GM21717 (cell line): Measurements from ENCODE around the gene TLR8.
A peak's percentile ranks its signal among the peaks of the same experiment; 100 is the strongest.

Source experiments
- ATAC-seq: cut with Tn5 transposase; IDR thresholded peaks from one replicate; pipeline ENCODE4 v1.9.1; 2021; ENCODE audit warnings: mild to moderate bottlenecking, moderate library complexity; ENCODE audit not compliant: unreplicated experiment

The TLR8 gene

DNA sequence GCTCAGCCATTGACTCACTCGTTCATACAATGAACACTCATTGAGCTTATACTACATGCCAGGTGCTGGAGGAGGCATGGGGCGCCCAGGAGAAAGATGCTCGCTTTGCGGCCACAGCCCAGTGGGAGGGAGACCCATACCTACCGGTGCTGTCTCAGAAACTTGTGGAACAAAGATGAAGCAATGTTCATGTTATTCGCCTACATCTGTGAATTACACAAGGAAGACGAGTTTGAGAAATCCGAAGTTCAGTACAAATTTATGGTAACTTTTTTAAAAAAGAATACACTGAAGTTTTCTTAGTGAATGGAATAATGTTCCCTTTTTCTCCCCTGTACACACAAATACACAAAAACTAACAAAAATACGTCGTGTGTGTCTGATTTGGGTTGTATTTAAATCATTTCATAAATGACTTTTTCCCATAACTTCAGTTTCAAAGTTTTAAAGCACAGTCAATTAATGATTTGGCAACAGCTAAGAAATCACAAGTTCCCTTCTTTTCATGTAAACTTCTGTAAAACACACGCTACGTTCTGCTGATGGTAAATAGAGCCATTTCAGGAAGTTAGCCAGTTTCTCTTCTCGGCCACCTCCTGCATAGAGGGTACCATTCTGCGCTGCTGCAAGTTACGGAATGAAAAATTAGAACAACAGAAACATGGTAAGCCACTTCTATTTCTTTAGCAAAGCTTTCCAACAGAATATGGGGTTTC, at the start of gene TLR8:
TLR8 (plus strand) TSS at position 575 of the 716 bp plus-strand sequence; CDS start at position 662, 87 bp downstream.
- ATAC-seq, result no peak

DNA sequence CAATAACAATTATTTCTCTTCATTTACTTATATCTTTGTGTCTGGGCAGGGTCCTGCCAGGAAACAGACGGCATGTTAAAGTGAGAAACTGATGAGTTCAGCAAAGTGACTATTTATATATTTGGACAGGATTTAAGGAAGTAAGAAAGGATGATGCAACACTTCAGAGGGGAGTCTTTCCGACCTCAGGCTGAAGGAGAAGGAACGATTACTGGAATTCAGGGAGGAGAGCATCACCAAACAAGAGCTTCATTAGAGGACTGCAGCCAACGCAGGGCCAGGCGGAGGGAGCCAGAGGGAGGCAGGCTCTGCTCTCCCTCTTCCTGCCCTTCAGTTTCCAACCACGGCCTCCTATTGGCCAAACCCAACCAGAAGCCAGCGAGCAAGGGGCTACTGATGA, 41.1 kb upstream of the TLR8 start:
- ATAC-seq, result no peak

DNA sequence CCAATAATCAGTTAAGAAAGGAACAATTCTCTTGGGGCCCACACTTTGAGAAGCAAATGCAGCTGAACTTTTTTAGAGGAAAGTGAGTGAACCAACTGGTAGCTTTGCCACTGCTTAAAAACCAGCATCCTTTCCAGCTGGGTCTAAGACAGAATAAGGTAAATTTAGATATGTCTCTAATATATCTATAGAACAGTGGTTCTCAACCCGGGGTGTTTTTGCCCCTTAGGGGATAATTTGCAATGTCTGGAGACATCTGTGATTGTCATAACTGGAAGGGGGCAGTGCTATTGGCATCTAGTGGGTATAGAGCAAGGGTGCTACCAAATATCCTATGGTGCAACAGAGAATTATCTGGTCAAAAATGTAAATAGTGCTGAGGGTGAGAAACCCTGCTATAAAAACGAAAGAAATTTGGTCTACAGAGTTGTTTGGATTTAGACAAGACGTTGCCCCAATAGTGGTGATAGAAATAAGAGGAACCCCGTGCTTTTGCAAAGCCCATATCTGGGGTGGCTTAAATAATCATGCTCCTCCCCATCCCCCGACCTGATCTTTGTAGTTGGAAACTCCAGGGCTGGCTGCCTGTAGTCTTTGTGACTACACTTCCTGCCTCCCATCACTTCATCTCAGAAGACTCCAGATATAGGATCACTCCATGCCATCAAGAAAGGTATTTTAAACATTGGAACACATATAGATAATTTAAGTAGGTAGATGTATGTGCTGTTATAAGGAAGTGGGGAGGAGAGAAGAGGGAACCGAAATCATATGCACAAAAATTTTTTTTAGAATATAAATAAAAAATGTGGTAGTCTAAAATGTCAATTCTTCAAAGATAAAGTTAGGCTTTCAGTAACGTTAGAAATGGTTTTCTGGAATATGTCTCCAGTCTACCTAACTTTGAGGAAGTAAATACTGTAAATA, 39.7 kb upstream of the TLR8 start, which contains the start of gene TLR7:
TLR7 (plus strand) TSS at position 622 of the 927 bp plus-strand sequence. CDS start 507 bp downstream, outside the sequence.
- ATAC-seq, result peak; percentile 48

DNA sequence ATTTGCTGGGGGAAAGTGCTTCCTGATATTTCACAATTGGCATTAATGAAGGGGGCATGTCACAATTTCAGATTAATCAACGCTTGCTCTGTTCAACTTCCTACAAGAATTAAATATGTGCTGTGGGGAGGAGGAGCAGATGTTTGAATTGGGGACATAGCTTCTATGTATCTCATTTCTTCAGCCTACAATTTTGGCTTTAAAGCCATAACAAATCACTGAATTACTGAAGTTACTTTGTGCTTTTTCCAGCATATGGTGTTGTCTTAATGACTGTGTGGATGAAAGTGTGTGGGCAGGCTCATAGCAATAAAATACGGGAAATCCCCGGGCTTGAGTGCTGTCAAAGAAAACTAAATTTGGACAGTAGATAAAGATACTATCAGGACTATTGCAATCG, 38.7 kb upstream of the TLR8 start:
- no peak for ATAC-seq

DNA sequence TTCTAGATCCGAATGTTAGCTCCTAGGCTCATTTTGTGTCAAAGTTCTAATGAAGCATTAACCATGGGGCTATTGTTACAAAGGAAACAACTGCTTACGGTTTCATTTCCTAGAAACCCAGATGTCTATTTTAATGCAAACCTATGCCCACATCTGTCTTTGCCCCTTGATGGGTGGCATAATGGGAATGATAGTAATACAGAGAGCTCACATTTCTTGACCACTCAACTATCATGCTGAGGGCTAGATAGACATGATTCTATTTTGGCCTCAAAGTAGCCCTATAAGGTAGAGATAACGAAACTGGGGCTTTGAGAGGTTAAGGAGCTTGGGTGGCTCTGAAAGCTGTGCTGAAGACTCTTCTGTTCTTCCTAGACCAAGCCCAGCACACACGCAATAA, 37.7 kb upstream of the TLR8 start:
- peak; percentile 64 for ATAC-seq

DNA sequence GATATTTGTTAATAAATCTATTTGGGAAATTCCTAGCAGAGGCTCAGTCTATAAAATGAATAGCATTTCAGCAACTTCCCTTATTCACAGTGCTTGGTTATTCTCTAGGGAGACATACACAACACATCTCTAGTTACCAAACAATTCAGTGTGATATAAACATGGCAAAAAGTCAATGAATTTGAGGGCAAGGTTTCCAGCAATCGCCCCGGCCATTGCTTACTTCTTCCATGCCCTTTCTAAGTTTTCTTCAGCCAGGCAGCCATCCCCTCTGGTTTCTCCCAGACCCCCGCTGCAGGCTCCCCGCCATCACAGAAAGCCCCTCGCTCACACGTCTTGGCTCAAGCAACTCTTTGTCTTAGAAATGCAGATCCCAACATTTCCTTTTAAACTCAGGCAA, 35.2 kb upstream of the TLR8 start:
- ATAC-seq, result no peak

DNA sequence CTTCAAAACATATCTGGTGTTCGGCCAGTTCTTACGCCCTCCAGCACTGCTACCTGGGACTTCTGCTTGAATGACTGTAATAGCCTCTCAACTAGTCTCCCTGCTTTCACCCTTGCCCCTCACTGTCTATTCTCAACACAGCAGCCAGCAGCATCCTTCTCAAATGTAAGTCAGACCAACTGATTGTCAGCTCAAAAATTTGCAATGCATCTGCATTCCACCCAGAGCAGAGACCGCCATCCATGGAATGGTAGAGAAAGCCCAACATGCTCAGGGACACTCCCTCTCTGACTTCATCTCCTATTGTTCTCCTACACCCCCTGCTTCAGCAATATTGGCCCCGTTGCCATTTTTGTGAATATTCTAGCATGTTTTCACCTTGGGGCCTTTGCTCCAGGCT, 33.7 kb upstream of the TLR8 start:
- ATAC-seq, result no peak

DNA sequence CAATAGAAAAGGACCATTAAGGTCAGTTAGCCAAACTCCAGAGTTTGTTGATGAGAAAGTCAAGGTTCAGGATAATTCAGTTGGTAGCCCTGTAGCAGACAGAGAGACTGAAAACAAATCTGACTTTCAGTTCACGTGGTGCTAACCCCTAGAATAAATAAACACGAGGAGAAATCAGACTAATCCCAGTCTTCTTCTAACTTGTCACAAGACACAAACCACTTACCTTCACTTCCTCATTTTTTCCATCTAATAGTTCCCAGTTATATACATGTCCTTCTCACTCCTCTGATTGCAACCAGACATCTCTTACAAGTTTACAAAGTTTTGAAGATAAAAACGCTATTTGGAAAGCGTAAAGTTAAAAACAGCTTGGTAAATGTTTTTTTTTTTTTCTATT, 31.8 kb upstream of the TLR8 start:
- ATAC-seq, result no peak

DNA sequence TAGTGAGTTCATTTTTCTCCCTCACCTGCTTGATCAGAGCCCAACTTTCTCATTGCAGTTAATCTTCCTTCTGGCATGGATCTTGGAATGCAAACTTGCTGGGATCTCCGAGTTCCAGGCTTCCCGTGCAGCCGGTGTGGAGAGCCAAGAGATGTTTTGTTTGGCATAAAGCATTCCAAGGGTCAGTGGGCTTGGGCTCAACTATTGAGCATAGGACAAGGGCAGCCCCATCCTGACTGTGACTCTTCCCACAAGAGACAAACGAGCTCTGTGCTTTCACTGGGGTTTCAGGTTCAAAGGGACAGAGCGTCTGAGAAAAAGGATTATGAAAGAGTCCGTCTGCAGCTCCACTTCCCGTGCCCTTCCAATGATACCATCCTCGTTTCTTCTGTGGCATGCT, 29.0 kb upstream of the TLR8 start:
- no peak for ATAC-seq

DNA sequence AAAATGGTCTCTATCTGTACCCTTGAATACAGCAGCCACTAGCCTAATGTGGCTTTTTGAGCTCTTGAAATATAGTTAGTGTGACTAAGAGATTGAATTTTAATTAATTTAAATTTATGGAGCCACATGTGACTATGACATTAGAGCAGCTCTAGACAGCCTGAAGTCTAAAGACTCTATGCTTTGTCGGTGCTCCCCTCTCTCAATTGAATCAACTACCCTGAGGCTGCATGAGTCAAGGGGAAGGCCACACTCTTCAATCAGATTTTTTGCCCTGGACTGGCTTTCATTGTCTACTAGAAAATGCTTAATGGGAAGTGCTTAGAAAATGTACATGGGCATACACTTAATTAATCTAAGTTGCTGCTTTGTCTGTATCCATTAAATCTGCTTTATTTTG, 27.9 kb upstream of the TLR8 start:
- no peak for ATAC-seq

DNA sequence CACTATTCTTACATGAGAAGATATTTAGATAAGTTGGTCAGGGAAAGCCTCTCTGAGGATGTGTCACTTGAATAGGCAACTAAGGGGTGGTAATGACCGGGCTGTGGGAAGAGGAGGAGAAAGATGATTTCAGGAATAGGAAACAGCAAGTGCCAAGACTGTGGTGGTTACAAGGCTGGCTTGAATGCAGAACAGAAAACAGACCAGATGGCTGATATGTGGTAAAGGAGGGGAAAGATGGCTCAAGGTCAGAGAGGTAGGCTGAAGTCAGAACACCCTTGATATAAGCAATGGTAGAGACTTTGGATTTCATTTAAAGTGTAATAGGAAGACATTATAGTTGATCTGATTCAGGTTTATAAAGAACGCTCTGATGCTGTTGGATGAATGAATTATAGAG, 24.5 kb upstream of the TLR8 start:
- ATAC-seq, result peak; percentile 61

DNA sequence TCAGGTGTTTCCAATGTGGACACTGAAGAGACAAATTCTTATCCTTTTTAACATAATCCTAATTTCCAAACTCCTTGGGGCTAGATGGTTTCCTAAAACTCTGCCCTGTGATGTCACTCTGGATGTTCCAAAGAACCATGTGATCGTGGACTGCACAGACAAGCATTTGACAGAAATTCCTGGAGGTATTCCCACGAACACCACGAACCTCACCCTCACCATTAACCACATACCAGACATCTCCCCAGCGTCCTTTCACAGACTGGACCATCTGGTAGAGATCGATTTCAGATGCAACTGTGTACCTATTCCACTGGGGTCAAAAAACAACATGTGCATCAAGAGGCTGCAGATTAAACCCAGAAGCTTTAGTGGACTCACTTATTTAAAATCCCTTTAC, 20.9 kb upstream of the TLR8 start:
- no peak for ATAC-seq

DNA sequence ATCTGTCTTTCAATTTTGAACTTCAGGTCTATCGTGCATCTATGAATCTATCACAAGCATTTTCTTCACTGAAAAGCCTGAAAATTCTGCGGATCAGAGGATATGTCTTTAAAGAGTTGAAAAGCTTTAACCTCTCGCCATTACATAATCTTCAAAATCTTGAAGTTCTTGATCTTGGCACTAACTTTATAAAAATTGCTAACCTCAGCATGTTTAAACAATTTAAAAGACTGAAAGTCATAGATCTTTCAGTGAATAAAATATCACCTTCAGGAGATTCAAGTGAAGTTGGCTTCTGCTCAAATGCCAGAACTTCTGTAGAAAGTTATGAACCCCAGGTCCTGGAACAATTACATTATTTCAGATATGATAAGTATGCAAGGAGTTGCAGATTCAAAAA, 19.9 kb upstream of the TLR8 start:
- no peak for ATAC-seq

DNA sequence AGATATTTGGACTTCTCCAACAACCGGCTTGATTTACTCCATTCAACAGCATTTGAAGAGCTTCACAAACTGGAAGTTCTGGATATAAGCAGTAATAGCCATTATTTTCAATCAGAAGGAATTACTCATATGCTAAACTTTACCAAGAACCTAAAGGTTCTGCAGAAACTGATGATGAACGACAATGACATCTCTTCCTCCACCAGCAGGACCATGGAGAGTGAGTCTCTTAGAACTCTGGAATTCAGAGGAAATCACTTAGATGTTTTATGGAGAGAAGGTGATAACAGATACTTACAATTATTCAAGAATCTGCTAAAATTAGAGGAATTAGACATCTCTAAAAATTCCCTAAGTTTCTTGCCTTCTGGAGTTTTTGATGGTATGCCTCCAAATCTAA, 19.3 kb upstream of the TLR8 start:
- ATAC-seq, result no peak

DNA sequence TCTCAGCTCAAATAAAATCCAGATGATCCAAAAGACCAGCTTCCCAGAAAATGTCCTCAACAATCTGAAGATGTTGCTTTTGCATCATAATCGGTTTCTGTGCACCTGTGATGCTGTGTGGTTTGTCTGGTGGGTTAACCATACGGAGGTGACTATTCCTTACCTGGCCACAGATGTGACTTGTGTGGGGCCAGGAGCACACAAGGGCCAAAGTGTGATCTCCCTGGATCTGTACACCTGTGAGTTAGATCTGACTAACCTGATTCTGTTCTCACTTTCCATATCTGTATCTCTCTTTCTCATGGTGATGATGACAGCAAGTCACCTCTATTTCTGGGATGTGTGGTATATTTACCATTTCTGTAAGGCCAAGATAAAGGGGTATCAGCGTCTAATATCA, 18.7 kb upstream of the TLR8 start:
- no peak for ATAC-seq

DNA sequence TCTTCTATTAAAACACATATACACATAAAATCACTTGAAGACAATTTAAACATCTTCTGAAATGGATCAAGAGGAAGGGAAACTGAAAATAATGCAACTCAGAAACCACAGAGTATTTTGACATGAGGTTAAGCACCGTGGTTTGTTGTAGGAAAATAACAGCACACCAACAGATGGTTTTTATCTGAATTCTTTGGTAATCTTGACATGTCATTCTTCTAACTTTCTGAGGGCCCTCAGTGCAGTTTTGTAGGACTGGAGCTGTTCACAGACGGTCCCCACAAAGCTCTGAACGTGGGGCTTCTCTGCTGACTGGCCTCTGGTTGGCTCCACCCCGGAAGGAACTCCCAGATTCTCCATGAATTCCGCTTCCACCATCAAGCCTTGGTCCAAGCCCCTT, 16.0 kb upstream of the TLR8 start:
- ATAC-seq, result peak; percentile 54

DNA sequence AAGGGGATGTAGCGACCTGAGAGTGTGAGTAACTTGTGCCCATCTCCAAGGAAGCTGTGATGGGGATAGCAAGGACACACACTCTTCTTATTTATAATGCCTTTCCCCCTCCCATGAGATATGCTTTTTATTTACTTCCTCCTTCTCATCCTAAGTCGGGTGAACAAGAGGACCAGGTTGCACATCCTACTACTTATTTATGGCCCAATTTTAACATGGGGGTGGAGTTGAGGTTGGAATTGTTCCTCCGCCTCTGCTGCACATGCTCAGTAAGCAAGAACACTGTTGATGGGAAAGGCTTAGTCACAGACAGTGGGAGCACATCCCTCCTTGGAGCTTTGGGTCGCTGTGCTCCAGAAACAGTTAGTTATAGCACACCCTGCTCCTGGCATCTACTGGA, 15.2 kb upstream of the TLR8 start:
- ATAC-seq, result no peak

DNA sequence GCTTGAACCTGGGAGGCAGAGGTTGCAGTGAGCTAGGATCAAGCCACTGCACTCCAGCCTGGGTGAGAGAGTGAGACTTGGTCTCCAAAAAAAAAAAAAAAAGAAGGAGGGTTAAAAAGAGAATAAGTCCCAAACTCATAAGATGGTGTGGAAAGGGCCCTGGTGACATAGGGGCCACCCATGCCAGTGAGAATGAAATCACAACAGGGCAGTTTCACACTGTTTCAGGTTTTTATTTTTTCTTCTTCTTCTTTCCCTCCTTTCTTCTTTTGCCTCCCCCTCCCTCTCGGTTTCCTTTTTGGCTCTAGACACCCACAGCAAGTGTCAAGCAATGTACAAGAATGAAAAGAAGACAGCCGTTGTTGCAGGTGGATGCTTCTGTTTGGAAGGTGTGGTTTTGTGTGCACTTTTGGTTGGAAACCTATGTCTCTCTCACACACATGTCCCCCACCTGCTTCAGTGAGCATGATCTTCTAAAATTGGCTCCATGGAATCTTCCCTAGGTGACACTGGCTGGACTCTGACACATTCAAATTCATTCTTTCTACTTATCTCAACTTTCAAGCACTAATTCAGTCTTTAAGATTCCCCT, 14.4 kb upstream of the TLR8 start:
- peak; percentile 63 for ATAC-seq

DNA sequence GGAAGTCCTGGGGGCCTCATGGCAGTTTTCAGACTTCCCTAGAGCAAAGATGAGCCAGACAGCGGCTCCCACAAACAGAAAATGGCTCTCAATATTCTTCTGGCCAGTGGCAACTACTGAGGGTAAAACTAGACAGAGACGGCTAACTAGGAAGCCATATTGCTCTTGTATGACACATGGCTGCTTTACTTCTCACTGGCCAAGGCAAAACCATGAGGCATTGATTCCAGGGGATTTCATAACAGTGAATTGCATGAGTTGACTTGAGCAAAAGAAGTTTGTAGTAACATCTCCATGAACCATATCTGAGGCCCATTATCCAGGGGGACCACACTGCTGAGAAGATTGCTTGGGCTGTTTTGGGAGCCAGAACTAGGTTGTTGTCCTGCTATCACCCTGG, 13.7 kb upstream of the TLR8 start:
- no peak for ATAC-seq

DNA sequence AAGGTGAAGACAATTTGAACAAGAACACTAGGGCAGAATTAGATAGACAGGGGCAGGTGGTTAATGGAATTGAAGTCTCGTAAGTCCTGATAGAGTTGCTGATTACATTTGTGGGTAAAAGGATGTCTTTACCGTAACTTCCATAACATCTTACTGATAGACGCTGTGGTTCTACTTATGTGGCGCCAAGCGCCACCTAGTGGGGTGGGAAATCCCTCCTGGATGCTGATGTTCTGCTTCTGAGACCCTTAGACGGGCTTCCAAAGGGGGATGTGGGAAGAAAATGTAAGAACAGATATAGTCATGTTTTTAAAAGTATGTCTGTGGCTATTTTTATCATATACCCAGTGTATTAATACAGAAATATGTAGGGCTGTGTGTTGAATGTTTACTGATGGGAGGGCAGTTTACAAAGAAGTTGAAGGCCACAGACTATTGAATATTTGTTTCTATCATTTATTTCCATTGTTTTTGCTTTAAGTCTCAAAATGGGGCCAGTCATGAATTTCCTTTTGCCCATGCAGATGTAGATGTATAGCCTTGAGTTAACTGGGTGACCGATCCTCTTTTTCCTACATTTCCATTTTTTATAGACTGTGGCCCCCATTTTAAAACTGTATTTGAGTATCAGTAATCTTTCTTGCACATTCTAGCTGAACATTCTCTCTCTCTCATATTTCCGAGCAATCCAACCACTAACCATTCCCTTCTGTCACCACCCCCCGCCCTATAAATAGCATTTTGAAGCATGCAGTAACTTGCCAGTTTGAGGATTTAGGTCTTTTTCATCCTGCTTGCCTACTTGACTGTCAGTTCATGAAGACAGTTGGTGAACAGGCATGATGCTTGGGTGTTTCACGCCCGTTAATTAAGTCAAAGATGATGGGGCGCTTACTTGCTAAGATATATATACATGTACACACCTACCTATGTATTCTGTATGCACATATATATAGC, 12.1 kb upstream of the TLR8 start:
- no peak for ATAC-seq

DNA sequence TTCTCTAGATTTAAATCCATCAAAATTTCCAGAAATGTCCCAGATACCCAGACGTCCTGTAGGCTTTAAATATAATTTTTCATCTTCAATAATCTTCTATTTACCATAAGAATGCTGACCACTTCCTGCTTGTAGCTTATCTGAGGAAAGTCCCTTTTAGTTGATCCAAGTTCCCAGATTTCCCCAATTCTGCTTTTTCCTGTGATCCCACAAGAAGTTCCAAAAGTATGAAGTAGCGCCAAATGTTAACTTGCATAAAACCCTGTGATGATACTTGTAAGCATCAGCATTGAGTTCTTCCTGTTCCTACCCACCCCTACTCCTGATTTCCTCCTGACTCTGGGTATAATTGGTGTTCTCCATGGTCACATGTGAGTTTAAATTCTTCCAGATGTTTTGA, 10.6 kb upstream of the TLR8 start:
- no peak for ATAC-seq
